Endothelial cell of umbilical vein (primary cell): ENCODE data around the gene TEX13A. TPM values are rescaled to one million over a fixed set of nuclear protein-coding genes. Genes with fewer than 3 reads are reported as not detected.

Experiments
- BruUV-seq: library from RNA; stranded (reverse); fragments of 400-500 nt; replicated peaks from 2 replicates; lab custom pipeline; 2021; lab: Mats Ljungman, UMichigan
- CTCF ChIA-PET: fragments of 300-600, 350-600 bp; sonication (Branson Sonifier 250); formaldehyde crosslinking; loops from one replicate; lab custom pipeline; 2021; ENCODE audit warnings: antibody characterized with exemption, inconsistent platforms; lab: Charles Lee
- POLR2A ChIA-PET: fragments of 300-600, 350-600 bp; sonication (Branson Sonifier 250); formaldehyde crosslinking; loops from one replicate; lab custom pipeline; 2021; ENCODE audit warnings: antibody characterized with exemption, inconsistent platforms; lab: Charles Lee
- DNase-seq: peaks from one replicate; pipeline ENCODE4 v3.0.0-alpha.2; 2011; ENCODE audit warnings: low read depth, low spot score
- FAIRE-seq: peaks from 2 replicates; lab custom pipeline; 2011; peaks lifted over from hg19 to GRCh38; lab: Jason Lieb, UNC
- H2AFZ ChIP-seq: 2 replicates; pipeline ENCODE4 v1.6.0; 2012; ENCODE audit warnings: low read depth, low read length, control low read depth, inconsistent platforms
- H3K27ac ChIP-seq: 2 replicates; pipeline ENCODE4 v1.5.1; 2011; ENCODE audit warnings: low read depth, mild to moderate bottlenecking, control low read depth, low read length, moderate library complexity; ENCODE audit not compliant: insufficient read depth
- H3K27me3 ChIP-seq, 2 experiments: 2 replicates each; pipeline versions ENCODE4 v1.6.0 to v1.6.1; 2011; ENCODE audit warnings: low read length in 2 of 2, mixed read lengths in 1 of 2; ENCODE audit not compliant: control insufficient read depth in 2 of 2, insufficient read depth in 2 of 2
- H3K36me3 ChIP-seq, 2 experiments: 2 replicates in 1 of 2; 3 replicates in 1 of 2; pipeline ENCODE4 v1.5.1; 2011; ENCODE audit warnings: low read length in 2 of 2, mild to moderate bottlenecking in 1 of 2, moderate library complexity in 1 of 2; ENCODE audit not compliant: control insufficient read depth in 2 of 2, insufficient read depth in 2 of 2; ENCODE audit errors: extremely low read depth in 1 of 2
- H3K4me1 ChIP-seq: 3 replicates; pipeline ENCODE4 v1.5.1; 2011; ENCODE audit warnings: mild to moderate bottlenecking, low read length; ENCODE audit not compliant: control insufficient read depth, insufficient read depth; ENCODE audit errors: extremely low read depth
- H3K4me2 ChIP-seq: 2 replicates; pipeline ENCODE4 v1.6.1; 2011; ENCODE audit warnings: low read length, control low read depth, mixed read lengths; ENCODE audit not compliant: insufficient read depth
- H3K4me3 ChIP-seq, 3 experiments: fragments of 200-600 bp in 1 of 3; sonication (generic), shearing (Covaris generic) in 1 of 3; replicated peaks in 1 of 3; 2 replicates each; pipeline ENCODE4 v1.5.1; 2011 to 2016; ENCODE audit warnings: control low read depth in 3 of 3, low read length in 3 of 3, mild to moderate bottlenecking in 2 of 3, inconsistent platforms in 1 of 3, low read depth in 1 of 3, moderate library complexity in 1 of 3; ENCODE audit not compliant: insufficient read depth in 1 of 3
- H3K79me2 ChIP-seq: 2 replicates; pipeline ENCODE4 v1.6.0; 2012; ENCODE audit warnings: low read length, inconsistent platforms; ENCODE audit not compliant: control insufficient read depth, insufficient read depth
- H3K9ac ChIP-seq: replicated peaks from 2 replicates; pipeline ENCODE3; 2011; ENCODE audit warnings: low read length, control low read depth; ENCODE audit not compliant: insufficient read depth; ENCODE audit errors: extremely low read depth
- H3K9me1 ChIP-seq: replicated peaks from 3 replicates; pipeline ENCODE4 v1.6.0; 2011; ENCODE audit warnings: mild to moderate bottlenecking, low read length; ENCODE audit not compliant: control insufficient read depth, insufficient read depth; ENCODE audit errors: extremely low read depth
- H3K9me3 ChIP-seq: replicated peaks from 2 replicates; pipeline ENCODE4 v1.5.1; 2012; ENCODE audit warnings: low read length, inconsistent platforms; ENCODE audit not compliant: control insufficient read depth, insufficient read depth
- H4K20me1 ChIP-seq: replicated peaks from 2 replicates; pipeline ENCODE3; 2011; ENCODE audit warnings: mild to moderate bottlenecking, low read length; ENCODE audit not compliant: control insufficient read depth, insufficient read depth; ENCODE audit errors: extremely low read depth
- EZH2 ChIP-seq: IDR thresholded peaks from 2 replicates; pipeline ENCODE4 v1.6.1; 2012; ENCODE audit warnings: borderline replicate concordance, low read depth, mild to moderate bottlenecking, moderate library complexity, low read length, inconsistent platforms; ENCODE audit not compliant: severe bottlenecking
- FOS ChIP-seq: IDR thresholded peaks from 2 replicates; pipeline ENCODE4 v1.6.1; 2011; ENCODE audit warnings: mild to moderate bottlenecking, low read length, moderate library complexity, borderline replicate concordance; ENCODE audit not compliant: insufficient read depth
- GATA2 ChIP-seq: IDR thresholded peaks from 2 replicates; pipeline ENCODE4 v1.7.0; 2011; ENCODE audit warnings: low read depth, mild to moderate bottlenecking, moderate library complexity, mixed read lengths, low read length; ENCODE audit not compliant: insufficient read length, insufficient read depth
- JUN ChIP-seq: IDR thresholded peaks from 2 replicates; pipeline ENCODE4 v1.6.1; 2011; ENCODE audit warnings: borderline replicate concordance, low read depth; ENCODE audit not compliant: insufficient read length, insufficient read depth
- MYC ChIP-seq: IDR thresholded peaks from one replicate; pipeline ENCODE4 v1.6.1; 2011; ENCODE audit warnings: mild to moderate bottlenecking, low read depth, low read length
- POLR2A ChIP-seq: IDR thresholded peaks from 2 replicates; pipeline ENCODE4 v1.6.1; 2012; ENCODE audit warnings: low read depth, mild to moderate bottlenecking, control low read depth, low read length
- POLR2AphosphoS5 ChIP-seq: IDR thresholded peaks from 2 replicates; pipeline ENCODE4 v1.6.1; 2012; ENCODE audit warnings: low read depth, mild to moderate bottlenecking, control low read depth, low read length, moderate library complexity; ENCODE audit not compliant: insufficient read depth
- dilution Hi-C: fragments of 300-500 bp; cut with MboI; formaldehyde crosslinking; loops from one replicate; pipeline ENCODE4 v1.15.0; 2019; ENCODE audit warnings: low sequenced_read_pairs; ENCODE audit not compliant: extremely low pct_ligation_motif_present
- intact Hi-C: fragments of 100-400 bp; cut with micrococcal nuclease; formaldehyde crosslinking; loops from one replicate; pipeline ENCODE4 v1.10.0; 2022
- polyA plus RNA-seq, 4 experiments: library from polyadenylated mRNA; depleted of rRNA in 3 of 4; stranded (reverse) in 3 of 4; unstranded in 1 of 4; fragments of >200 nt; gene quantifications; 2 replicates each; pipeline versions ENCODE4 v1.2.1 to v1.2.3, GENCODE V29; 2011 to 2012; ENCODE audit warnings: missing spikeins in 1 of 4
- total RNA-seq: library from RNA; stranded (reverse); gene quantifications from 2 replicates; pipeline ENCODE4 v1.2.3, GENCODE V29; 2021
- TF ChIP-seq, protein P1 (sequence below), 2 donors: IDR thresholded peaks; 1 replicate in 1 of 2; 2 replicates in 1 of 2; pipeline ENCODE4 v1.5.1; 2011; ENCODE audit warnings: low read length in 2 of 2, mild to moderate bottlenecking in 2 of 2, moderate library complexity in 2 of 2, control low read depth in 1 of 2, inconsistent platforms in 1 of 2, low read depth in 1 of 2; ENCODE audit not compliant: insufficient read depth in 1 of 2; ENCODE audit errors: extremely low read depth in 1 of 2
- TF ChIP-seq, protein P2 (sequence below): IDR thresholded peaks from 2 replicates; pipeline ENCODE4 v1.6.1; 2011; ENCODE audit not compliant: insufficient read depth, insufficient read length

TEX13A gene
- total and polyA plus RNA-seq, 2 donors (not counting 3 experiments of a cell fraction or from before 2014, with no cell fraction given), result not detected

- Histone ChIP-seq H3K79me2 (no peaks in the 10 kb centered on the region), H3K4me2 (no peak overlapping the region), H3K4me3 (no peak overlapping the region), H3K4me1 (no peaks in the 10 kb centered on the region), H3K9me1 (no peaks in the 10 kb centered on the region), H3K27ac (no peak overlapping the region), H3K36me3 (no peaks in the 10 kb centered on the region), H3K9me3 (no peaks in the 10 kb centered on the region), H2AFZ (no peak overlapping the region), H3K27me3 (no peaks in the 10 kb centered on the region), H4K20me1 (no peaks in the 10 kb centered on the region), H3K9ac (no peak overlapping the region)
- TF ChIP-seq JUN (no peak), GATA2 (no peak), POLR2A (no peak), MYC (no peak), POLR2AphosphoS5 (no peak), FOS (no peak), EZH2 (no peak)
- TF ChIP-seq, protein P1, sequence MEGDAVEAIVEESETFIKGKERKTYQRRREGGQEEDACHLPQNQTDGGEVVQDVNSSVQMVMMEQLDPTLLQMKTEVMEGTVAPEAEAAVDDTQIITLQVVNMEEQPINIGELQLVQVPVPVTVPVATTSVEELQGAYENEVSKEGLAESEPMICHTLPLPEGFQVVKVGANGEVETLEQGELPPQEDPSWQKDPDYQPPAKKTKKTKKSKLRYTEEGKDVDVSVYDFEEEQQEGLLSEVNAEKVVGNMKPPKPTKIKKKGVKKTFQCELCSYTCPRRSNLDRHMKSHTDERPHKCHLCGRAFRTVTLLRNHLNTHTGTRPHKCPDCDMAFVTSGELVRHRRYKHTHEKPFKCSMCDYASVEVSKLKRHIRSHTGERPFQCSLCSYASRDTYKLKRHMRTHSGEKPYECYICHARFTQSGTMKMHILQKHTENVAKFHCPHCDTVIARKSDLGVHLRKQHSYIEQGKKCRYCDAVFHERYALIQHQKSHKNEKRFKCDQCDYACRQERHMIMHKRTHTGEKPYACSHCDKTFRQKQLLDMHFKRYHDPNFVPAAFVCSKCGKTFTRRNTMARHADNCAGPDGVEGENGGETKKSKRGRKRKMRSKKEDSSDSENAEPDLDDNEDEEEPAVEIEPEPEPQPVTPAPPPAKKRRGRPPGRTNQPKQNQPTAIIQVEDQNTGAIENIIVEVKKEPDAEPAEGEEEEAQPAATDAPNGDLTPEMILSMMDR (IDR thresholded peaks at IDR 0.05; ENCODE audit: extremely low read depth in 1 of 2, insufficient read depth in 1 of 2, low read depth in 1 of 2, low read length in 2 of 2), result no peak
- TF ChIP-seq, protein P2, sequence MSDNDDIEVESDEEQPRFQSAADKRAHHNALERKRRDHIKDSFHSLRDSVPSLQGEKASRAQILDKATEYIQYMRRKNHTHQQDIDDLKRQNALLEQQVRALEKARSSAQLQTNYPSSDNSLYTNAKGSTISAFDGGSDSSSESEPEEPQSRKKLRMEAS, result no peak
- ChIA-PET CTCF (no interaction called here), POLR2A (no interaction called here)
- FAIRE-seq (no peak), DNase-seq (no peak)
- dilution Hi-C loops, result no loop called here
- intact Hi-C loops, result no loop called here
- no TSS peak for BruUV-seq
Measured at GRCh38 chrX:105263171-105263570, 42.7 kb upstream of the TEX13A start.
